DLD1 (cell line): Measurements from ENCODE around the gene GPC5.
"Not testable (repeated sequence)": the region's sequence is repeated elsewhere in the genome, so short reads cannot be mapped to it uniquely, and the experiment has no call there.

Experiments used
- in situ Hi-C: cut with HindIII; loops from 2 replicates; pipeline ENCODE4 v1.10.0; 2017; ENCODE audit warnings: low sequenced_read_pairs

The GPC5 gene

GRCh38 chr13:91644806-91645205, 246.4 kb downstream of the GPC5 start:
- in situ Hi-C loops: no loop called here

- in situ Hi-C loops: no loop called here
These were observed 249.1 kb downstream of the GPC5 start for GRCh38 chr13:91647361-91647990.

- in situ Hi-C loops: no loop called here
These were observed 249.6 kb downstream of the GPC5 start for GRCh38 chr13:91648012-91648411.

GRCh38 chr13:91649456-91649855, 251.0 kb downstream of the GPC5 start:
- in situ Hi-C loops: no loop called here

GRCh38 chr13:91652404-91653301, 254.2 kb downstream of the GPC5 start:
- in situ Hi-C loops: no loop called here

- in situ Hi-C loops: no loop called here
These were observed 257.3 kb downstream of the GPC5 start for GRCh38 chr13:91655731-91656130.

GRCh38 chr13:91657283-91657682, 258.9 kb downstream of the GPC5 start:
- in situ Hi-C loops: no loop called here

GRCh38 chr13:91659256-91660075, 261.0 kb downstream of the GPC5 start:
- in situ Hi-C loops: no loop called here

- in situ Hi-C loops: no loop called here
These were observed 261.6 kb downstream of the GPC5 start for GRCh38 chr13:91660076-91660415.

GRCh38 chr13:91661692-91662490, 263.5 kb downstream of the GPC5 start:
- in situ Hi-C loops: no loop called here

- in situ Hi-C loops: no loop called here
These were observed 265.6 kb downstream of the GPC5 start for GRCh38 chr13:91664039-91664438.

- in situ Hi-C loops: no loop called here
These were observed 269.1 kb downstream of the GPC5 start for GRCh38 chr13:91667486-91667885.

- in situ Hi-C loops: no loop called here
These were observed 270.6 kb downstream of the GPC5 start for GRCh38 chr13:91668866-91669495.

GRCh38 chr13:91674347-91674746, 275.9 kb downstream of the GPC5 start:
- in situ Hi-C loops: not testable (repeated sequence)

GRCh38 chr13:91684746-91685145, 286.3 kb downstream of the GPC5 start:
- in situ Hi-C loops: no loop called here

- in situ Hi-C loops: no loop called here
These were observed 292.5 kb downstream of the GPC5 start for GRCh38 chr13:91690944-91691343.

GRCh38 chr13:91693466-91693865, 295.0 kb downstream of the GPC5 start:
- in situ Hi-C loops: no loop called here

- in situ Hi-C loops: no loop called here
These were observed 299.9 kb downstream of the GPC5 start for GRCh38 chr13:91698308-91698707.

- in situ Hi-C loops: no loop called here
These were observed 300.3 kb downstream of the GPC5 start for GRCh38 chr13:91698767-91699166.

- in situ Hi-C loops: no loop called here
These were observed 301.4 kb downstream of the GPC5 start for GRCh38 chr13:91699863-91700262.
